HG03571 (cell line): Measurements from ENCODE around the gene CTCF.

Experiments
- ATAC-seq: cut with Tn5 transposase; IDR thresholded peaks from one replicate; pipeline ENCODE4 v1.9.1; 2021; ENCODE audit not compliant: unreplicated experiment

Gene CTCF

GRCh38 chr16:67534431-67534830 is 27.9 kb upstream of the CTCF start:
- ATAC-seq: no peak

- no peak for ATAC-seq
Measured at GRCh38 chr16:67535201-67535600, 27.1 kb upstream of the CTCF start.

GRCh38 chr16:67537270-67537635 is 25.1 kb upstream of the CTCF start:
- peak; percentile 11 for ATAC-seq

GRCh38 chr16:67537636-67538591 is 24.4 kb upstream of the CTCF start:
- ATAC-seq: peak; percentile 41

GRCh38 chr16:67538666-67539101 is 23.6 kb upstream of the CTCF start:
- ATAC-seq: no peak

- no peak for ATAC-seq
Measured at GRCh38 chr16:67539271-67539670, 23.1 kb upstream of the CTCF start.

GRCh38 chr16:67539691-67540635 is 22.4 kb upstream of the CTCF start:
- no peak for ATAC-seq

- ATAC-seq: no peak
Measured at GRCh38 chr16:67540756-67541155, 21.6 kb upstream of the CTCF start.

GRCh38 chr16:67541391-67542263 is 20.7 kb upstream of the CTCF start:
- no peak for ATAC-seq

GRCh38 chr16:67542464-67542863 is 19.9 kb upstream of the CTCF start:
- no peak for ATAC-seq

GRCh38 chr16:67543036-67543435 is 19.3 kb upstream of the CTCF start:
- no peak for ATAC-seq

GRCh38 chr16:67543582-67543981 is 18.7 kb upstream of the CTCF start:
- ATAC-seq: no peak

- ATAC-seq: no peak
Measured at GRCh38 chr16:67544329-67544841, 17.9 kb upstream of the CTCF start.

GRCh38 chr16:67544844-67545664 is 17.3 kb upstream of the CTCF start:
- no peak for ATAC-seq

GRCh38 chr16:67545665-67546024 is 16.7 kb upstream of the CTCF start:
- no peak for ATAC-seq

- ATAC-seq: no peak
Measured at GRCh38 chr16:67546091-67546501, 16.2 kb upstream of the CTCF start.

- no peak for ATAC-seq
Measured at GRCh38 chr16:67546761-67547422, 15.4 kb upstream of the CTCF start.

GRCh38 chr16:67547423-67548264 is 14.7 kb upstream of the CTCF start:
- ATAC-seq: no peak
